ENCODE measurements around the gene A2M.

Gene A2M

GRCh38 chr12:9079082-9079481, 36.6 kb downstream of the A2M start:
- no peaks in the 10 kb centered on the region for H3K27me3 ChIP-seq (ENCODE audit: control insufficient read depth in 1 of 2, insufficient read depth in 2 of 2, low read length in 2 of 2)
- no peaks in the 10 kb centered on the region for H3K9me3 ChIP-seq (ENCODE audit: low read length)
- H3K4me1 ChIP-seq (ENCODE audit: insufficient read depth, low read length): no peaks in the 10 kb centered on the region
- no peak overlapping the region for H3K9ac ChIP-seq (ENCODE audit: low read length)
- H3K27ac ChIP-seq (ENCODE audit: low read depth, low read length): no peak overlapping the region
- H3K4me3 ChIP-seq (ENCODE audit: low read depth in 1 of 2, low read length in 2 of 2): no peak overlapping the region
- peaks cover 22% of the 10 kb centered on the region for H3K36me3 ChIP-seq (ENCODE audit: insufficient read depth, low read length)

GRCh38 chr12:9077152-9078031, 38.3 kb downstream of the A2M start:
- H3K9ac ChIP-seq (ENCODE audit: low read length): no peak overlapping the region
- no peaks in the 10 kb centered on the region for H3K4me1 ChIP-seq (ENCODE audit: insufficient read depth, low read length)
- no peaks in the 10 kb centered on the region for H3K9me3 ChIP-seq (ENCODE audit: low read length)
- H3K27ac ChIP-seq (ENCODE audit: low read depth, low read length): no peak overlapping the region
- no peaks in the 10 kb centered on the region for H3K27me3 ChIP-seq (ENCODE audit: control insufficient read depth in 1 of 2, insufficient read depth in 2 of 2, low read length in 2 of 2)
- no peak overlapping the region for H3K4me3 ChIP-seq (ENCODE audit: low read depth in 1 of 2, low read length in 2 of 2)
- H3K36me3 ChIP-seq (ENCODE audit: insufficient read depth, low read length): peaks cover 31% of the 10 kb centered on the region

DNA sequence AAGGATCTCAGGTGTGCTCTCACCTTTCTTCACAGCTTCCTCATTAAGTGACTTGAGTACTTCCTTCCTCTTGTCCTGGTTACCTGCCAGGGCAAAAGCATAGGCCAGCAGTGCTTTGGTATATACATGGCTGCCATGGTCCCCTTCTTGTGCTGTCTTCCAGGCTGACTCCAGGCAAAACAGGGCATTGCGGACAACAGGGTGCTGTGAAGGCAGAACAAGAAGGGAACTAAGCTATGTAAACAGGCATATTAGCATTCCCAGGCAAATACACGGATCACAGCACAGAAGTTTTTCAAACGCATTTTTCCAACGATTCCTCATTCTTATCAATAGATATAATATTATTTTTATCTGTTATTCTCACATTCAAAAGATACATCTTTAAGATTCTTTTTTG, 39.0 kb downstream of the A2M start:
- Histone ChIP-seq H3K36me3 (ENCODE audit: insufficient read depth, low read length) (peaks cover 37% of the 10 kb centered on the region), H3K4me1 (ENCODE audit: insufficient read depth, low read length) (no peaks in the 10 kb centered on the region), H3K9ac (ENCODE audit: low read length) (no peak overlapping the region)

DNA sequence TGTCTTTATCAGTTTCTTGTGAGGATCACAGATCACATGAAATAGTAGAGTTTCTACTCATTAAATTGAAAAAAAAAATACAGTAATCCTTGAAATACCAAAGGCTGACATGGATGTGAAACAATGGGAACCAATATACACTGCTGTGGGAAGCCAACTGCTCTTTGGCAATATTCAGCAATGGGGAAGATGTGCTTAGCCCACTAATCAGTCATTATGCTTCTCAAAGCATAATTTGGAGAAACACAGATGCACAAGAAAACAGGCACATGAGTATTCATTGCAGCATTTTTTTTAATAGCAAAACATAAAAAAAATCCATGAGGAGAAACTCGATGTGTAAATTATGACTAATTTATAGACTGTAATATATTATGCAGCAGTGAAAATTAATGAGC, 40.6 kb downstream of the A2M start:
- Histone ChIP-seq H3K36me3 (ENCODE audit: insufficient read depth, low read length) (peaks cover 42% of the 10 kb centered on the region), H3K27ac (ENCODE audit: low read depth, low read length) (no peak overlapping the region), H3K9ac (ENCODE audit: low read length) (no peak overlapping the region), H3K4me1 (ENCODE audit: insufficient read depth, low read length) (no peaks in the 10 kb centered on the region), H3K27me3 (ENCODE audit: control insufficient read depth in 1 of 2, insufficient read depth in 2 of 2, low read length in 2 of 2) (no peaks in the 10 kb centered on the region), H3K4me3 (ENCODE audit: low read depth in 1 of 2, low read length in 2 of 2) (no peak overlapping the region), H3K9me3 (ENCODE audit: low read length) (no peaks in the 10 kb centered on the region)

More for the DNA sequence above, 39.0 kb downstream of the A2M start:
- Histone ChIP-seq H3K27me3 (ENCODE audit: control insufficient read depth in 1 of 2, insufficient read depth in 2 of 2, low read length in 2 of 2) (no peaks in the 10 kb centered on the region), H3K27ac (ENCODE audit: low read depth, low read length) (no peak overlapping the region), H3K9me3 (ENCODE audit: low read length) (no peaks in the 10 kb centered on the region), H3K4me3 (ENCODE audit: low read depth in 1 of 2, low read length in 2 of 2) (no peak overlapping the region)

DNA sequence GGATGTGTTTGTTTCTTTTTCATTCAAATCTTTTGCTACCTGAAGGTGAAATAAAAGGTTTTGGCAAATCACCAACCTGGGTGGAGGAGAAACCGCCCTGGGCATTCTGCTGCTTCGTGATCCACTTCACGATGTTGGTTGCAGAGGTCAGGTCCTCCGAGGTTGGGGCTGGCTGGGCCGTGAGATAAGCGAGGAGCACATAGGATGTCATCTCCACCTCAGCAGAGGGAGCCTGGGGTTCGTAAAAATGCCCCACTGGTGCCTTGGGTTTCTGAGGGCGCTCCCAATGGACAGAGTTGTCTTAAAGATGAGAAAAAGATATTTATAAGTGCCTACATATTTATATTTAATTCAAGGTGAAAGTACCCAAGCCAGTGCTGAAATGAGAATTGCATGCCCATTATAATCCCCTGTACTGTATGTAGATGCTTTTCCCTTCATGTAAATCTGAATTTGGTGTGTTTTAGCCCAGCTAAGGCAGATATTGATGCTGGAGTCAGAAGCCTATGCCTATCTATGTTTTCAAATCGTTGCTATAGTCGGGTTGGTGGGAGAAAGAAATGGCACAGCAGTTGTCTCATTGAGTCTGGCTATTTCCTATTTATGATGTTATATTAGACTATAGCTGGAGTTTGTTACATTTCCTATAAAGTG, 41.1 kb downstream of the A2M start:
- peaks cover 46% of the 10 kb centered on the region for H3K36me3 ChIP-seq (ENCODE audit: insufficient read depth, low read length)
- no peaks in the 10 kb centered on the region for H3K27me3 ChIP-seq (ENCODE audit: control insufficient read depth in 1 of 2, insufficient read depth in 2 of 2, low read length in 2 of 2)
- H3K4me1 ChIP-seq (ENCODE audit: insufficient read depth, low read length): no peaks in the 10 kb centered on the region
- no peak overlapping the region for H3K27ac ChIP-seq (ENCODE audit: low read depth, low read length)
- no peaks in the 10 kb centered on the region for H3K9me3 ChIP-seq (ENCODE audit: low read length)
- H3K4me3 ChIP-seq (ENCODE audit: low read depth in 1 of 2, low read length in 2 of 2): no peak overlapping the region
- H3K9ac ChIP-seq (ENCODE audit: low read length): no peak overlapping the region

GRCh38 chr12:9073076-9073475, 42.6 kb downstream of the A2M start:
- Histone ChIP-seq H3K9ac (ENCODE audit: low read length) (no peak overlapping the region), H3K9me3 (ENCODE audit: low read length) (no peaks in the 10 kb centered on the region), H3K27me3 (ENCODE audit: control insufficient read depth in 1 of 2, insufficient read depth in 2 of 2, low read length in 2 of 2) (no peaks in the 10 kb centered on the region), H3K36me3 (ENCODE audit: insufficient read depth, low read length) (peaks cover 47% of the 10 kb centered on the region), H3K27ac (ENCODE audit: low read depth, low read length) (no peak overlapping the region), H3K4me3 (ENCODE audit: low read depth in 1 of 2, low read length in 2 of 2) (no peak overlapping the region), H3K4me1 (ENCODE audit: insufficient read depth, low read length) (no peaks in the 10 kb centered on the region)

DNA sequence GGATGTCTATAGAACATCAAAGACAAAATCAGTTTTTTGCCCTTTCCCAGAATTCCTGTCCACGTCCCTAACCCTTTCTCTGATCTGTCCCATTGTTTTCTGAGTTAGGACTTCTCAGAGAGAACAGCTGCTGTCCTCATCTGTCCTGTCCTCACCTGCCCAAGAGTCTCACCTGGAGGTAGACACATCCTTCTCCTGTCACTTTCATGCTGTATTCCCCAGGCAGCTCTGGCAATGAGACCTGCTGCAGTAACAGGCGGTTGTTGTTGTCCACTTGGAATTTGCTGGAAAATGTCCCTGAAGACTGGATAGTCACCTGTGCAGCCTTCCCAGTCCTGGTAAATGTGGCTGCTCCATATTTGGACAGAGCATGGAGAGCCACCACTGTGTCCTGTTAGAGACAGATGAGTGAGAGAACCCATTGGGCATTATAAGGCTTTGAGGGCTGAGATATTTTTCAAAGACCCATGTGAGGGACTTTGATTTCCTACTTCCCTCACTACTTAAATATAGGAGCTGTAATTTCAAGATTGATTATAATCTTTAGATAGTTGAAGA, 43.2 kb downstream of the A2M start:
- H3K27me3 ChIP-seq (ENCODE audit: control insufficient read depth in 1 of 2, insufficient read depth in 2 of 2, low read length in 2 of 2): no peaks in the 10 kb centered on the region
- H3K4me1 ChIP-seq (ENCODE audit: insufficient read depth, low read length): no peaks in the 10 kb centered on the region
- no peak overlapping the region for H3K4me3 ChIP-seq (ENCODE audit: low read depth in 1 of 2, low read length in 2 of 2)
- peaks cover 49% of the 10 kb centered on the region for H3K36me3 ChIP-seq (ENCODE audit: insufficient read depth, low read length)
- H3K9ac ChIP-seq (ENCODE audit: low read length): no peak overlapping the region
- H3K9me3 ChIP-seq (ENCODE audit: low read length): no peaks in the 10 kb centered on the region
- H3K27ac ChIP-seq (ENCODE audit: low read depth, low read length): no peak overlapping the region

DNA sequence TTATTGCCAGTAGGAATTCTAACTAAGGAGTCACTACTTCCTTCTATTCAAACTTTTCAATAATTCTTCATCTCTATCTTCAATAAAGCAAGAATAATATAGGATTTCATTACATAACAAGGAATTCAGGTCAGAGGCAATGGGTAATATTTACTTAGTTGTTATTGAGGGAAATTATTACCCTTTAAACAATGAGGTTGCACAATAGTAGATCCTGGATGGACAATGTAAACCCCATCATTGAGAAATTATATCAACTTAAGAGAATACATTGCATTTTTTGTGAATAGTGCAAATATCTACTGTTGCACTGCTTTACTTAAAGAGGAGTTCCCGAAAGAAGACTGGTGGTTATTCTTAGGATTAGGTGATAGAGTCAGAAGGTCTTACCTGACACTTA, 43.8 kb downstream of the A2M start:
- no peaks in the 10 kb centered on the region for H3K27me3 ChIP-seq (ENCODE audit: control insufficient read depth in 1 of 2, insufficient read depth in 2 of 2, low read length in 2 of 2)
- no peaks in the 10 kb centered on the region for H3K4me1 ChIP-seq (ENCODE audit: insufficient read depth, low read length)
- H3K9ac ChIP-seq (ENCODE audit: low read length): no peak overlapping the region
- peaks cover 46% of the 10 kb centered on the region for H3K36me3 ChIP-seq (ENCODE audit: insufficient read depth, low read length)
- H3K27ac ChIP-seq (ENCODE audit: low read depth, low read length): no peak overlapping the region
- H3K4me3 ChIP-seq (ENCODE audit: low read depth in 1 of 2, low read length in 2 of 2): no peak overlapping the region
- no peaks in the 10 kb centered on the region for H3K9me3 ChIP-seq (ENCODE audit: low read length)

GRCh38 chr12:9071518-9071917, 44.2 kb downstream of the A2M start:
- no peak overlapping the region for H3K27ac ChIP-seq (ENCODE audit: low read depth, low read length)
- peaks cover 42% of the 10 kb centered on the region for H3K36me3 ChIP-seq (ENCODE audit: insufficient read depth, low read length)
- no peaks in the 10 kb centered on the region for H3K4me1 ChIP-seq (ENCODE audit: insufficient read depth, low read length)
- H3K4me3 ChIP-seq (ENCODE audit: low read depth in 1 of 2, low read length in 2 of 2): no peak overlapping the region
- no peaks in the 10 kb centered on the region for H3K27me3 ChIP-seq (ENCODE audit: control insufficient read depth in 1 of 2, insufficient read depth in 2 of 2, low read length in 2 of 2)
- no peaks in the 10 kb centered on the region for H3K9me3 ChIP-seq (ENCODE audit: low read length)
- no peak overlapping the region for H3K9ac ChIP-seq (ENCODE audit: low read length)

DNA sequence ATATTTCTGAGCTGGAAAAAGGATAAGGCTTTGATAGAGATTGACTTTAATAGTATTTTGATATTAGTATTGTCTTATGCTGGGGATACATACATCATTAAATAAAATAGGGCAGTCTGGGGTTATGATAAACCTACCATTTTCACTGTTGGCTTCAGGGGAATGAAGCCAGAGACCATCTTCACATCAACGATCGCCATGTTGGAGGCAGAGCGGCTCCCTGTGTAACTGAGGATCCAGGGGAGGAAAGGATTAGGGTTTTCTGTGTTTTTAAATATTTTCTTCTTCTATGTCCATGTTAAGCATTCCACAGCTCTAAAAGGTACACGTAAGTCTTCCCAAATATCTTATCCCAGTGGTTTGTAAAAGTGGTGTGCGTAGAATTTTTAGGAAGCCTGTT, 45.4 kb downstream of the A2M start:
- H3K4me1 ChIP-seq (ENCODE audit: insufficient read depth, low read length): peaks cover 7% of the 10 kb centered on the region
- H3K4me3 ChIP-seq (ENCODE audit: low read depth in 1 of 2, low read length in 2 of 2): no peak overlapping the region
- no peak overlapping the region for H3K9ac ChIP-seq (ENCODE audit: low read length)
- no peaks in the 10 kb centered on the region for H3K27me3 ChIP-seq (ENCODE audit: control insufficient read depth in 1 of 2, insufficient read depth in 2 of 2, low read length in 2 of 2)
- H3K36me3 ChIP-seq (ENCODE audit: insufficient read depth, low read length): peaks cover 39% of the 10 kb centered on the region
- no peak overlapping the region for H3K27ac ChIP-seq (ENCODE audit: low read depth, low read length)
- no peaks in the 10 kb centered on the region for H3K9me3 ChIP-seq (ENCODE audit: low read length)

- Histone ChIP-seq H3K27me3 (ENCODE audit: control insufficient read depth in 1 of 2, insufficient read depth in 2 of 2, low read length in 2 of 2) (no peaks in the 10 kb centered on the region), H3K27ac (ENCODE audit: low read depth, low read length) (no peak overlapping the region), H3K36me3 (ENCODE audit: insufficient read depth, low read length) (peaks cover 39% of the 10 kb centered on the region), H3K4me1 (ENCODE audit: insufficient read depth, low read length) (peaks cover 11% of the 10 kb centered on the region), H3K9ac (ENCODE audit: low read length) (no peak overlapping the region), H3K4me3 (ENCODE audit: low read depth in 1 of 2, low read length in 2 of 2) (no peak overlapping the region), H3K9me3 (ENCODE audit: low read length) (no peaks in the 10 kb centered on the region)
These were observed 47.1 kb downstream of the A2M start for GRCh38 chr12:9068600-9068999.
